Suprapubic skin (tissue), 4 donors: ENCODE measurements around the gene TRAPPC3.

Experiments used
- CTCF ChIP-seq, 2 donors: fragments of 200-600 bp in 1 of 2; fragments of 450-650 bp in 1 of 2; sonication (generic) in 1 of 2; IDR thresholded peaks; one replicate each; pipeline ENCODE4 v1.5.1; 2016 to 2019; ENCODE audit warnings: antibody characterized with exemption in 2 of 2, mild to moderate bottlenecking in 1 of 2, moderate library complexity in 1 of 2
- POLR2A ChIP-seq, 2 donors: fragments of 450-650 bp; IDR thresholded peaks; one replicate each; pipeline ENCODE4 v1.6.1; 2017; ENCODE audit warnings: antibody characterized with exemption in 2 of 2, mild to moderate bottlenecking in 2 of 2, moderate library complexity in 2 of 2
- POLR2AphosphoS5 ChIP-seq, 3 donors: sonication (generic); formaldehyde crosslinking; IDR thresholded peaks; one replicate each; pipeline ENCODE4 v1.6.1; 2017; ENCODE audit warnings: antibody characterized with exemption in 3 of 3

DNA sequence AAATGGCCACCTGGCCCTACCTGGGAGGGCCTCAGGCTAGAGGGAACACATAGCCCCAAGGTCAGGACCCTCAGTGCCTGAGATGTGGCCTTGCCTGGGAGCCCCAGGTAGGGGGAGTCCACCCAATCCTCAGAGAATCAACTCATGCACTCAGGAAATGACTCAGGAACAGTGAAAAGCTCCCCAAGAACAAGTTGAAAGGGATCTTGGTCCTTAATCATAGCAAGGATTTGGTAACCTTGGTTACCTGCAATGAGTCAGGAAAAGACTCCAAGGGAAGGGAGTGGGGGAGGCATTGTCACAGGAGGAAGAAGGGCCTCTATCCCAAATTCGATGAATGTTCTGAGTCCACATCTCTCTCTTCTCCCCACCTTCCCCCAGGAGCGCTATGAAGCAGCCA, 23.7 kb upstream of the TRAPPC3 start:
- TF ChIP-seq CTCF (IDR thresholded peaks at IDR 0.05), result no peak
- no peak for TF ChIP-seq POLR2AphosphoS5 (IDR thresholded peaks at IDR 0.05)
- no peak for TF ChIP-seq POLR2A (IDR thresholded peaks at IDR 0.05)
